SU-DHL-6 (cell line): ENCODE measurements around the gene GNB1L.

Experiments
- CTCF ChIP-seq: fragments of 200-600 bp; sonication (generic); IDR thresholded peaks from one replicate; pipeline ENCODE4 v1.5.1; 2017; ENCODE audit warnings: antibody characterized with exemption, mild to moderate bottlenecking, low read length, moderate library complexity; ENCODE audit not compliant: insufficient read depth, poor library complexity, severe bottlenecking
- EZH2phosphoT487 ChIP-seq: fragments of 200-600 bp; sonication (generic), shearing (Covaris generic); conservative IDR thresholded peaks from 2 replicates; pipeline ENCODE4 v1.6.1; 2018; ENCODE audit warnings: mild to moderate bottlenecking, antibody characterized with exemption, low read length, moderate library complexity, mixed read lengths

GRCh38 chr22:19828035-19828401 is 26.7 kb downstream of the GNB1L start:
- TF ChIP-seq CTCF: no peak
- TF ChIP-seq EZH2phosphoT487: no peak
